ENCODE data around the gene XYLT1.

- no peak for TF ChIP-seq PKNOX1 (IDR thresholded peaks at IDR 0.05)
- TF ChIP-seq FOXA1 (IDR thresholded peaks at IDR 0.05), result no peak
- no peak for TF ChIP-seq FOXM1 (IDR thresholded peaks at IDR 0.05; ENCODE audit: borderline replicate concordance)
- no peak for TF ChIP-seq SUZ12 (IDR thresholded peaks at IDR 0.05)
- no peak for TF ChIP-seq L3MBTL2 (conservative IDR thresholded peaks at IDR 0.05)
- no peak for TF ChIP-seq CTBP1 (IDR thresholded peaks at IDR 0.05; ENCODE audit: borderline replicate concordance)
- no peak for TF ChIP-seq TARDBP (IDR thresholded peaks at IDR 0.05)
- no peak for TF ChIP-seq ARNT (IDR thresholded peaks at IDR 0.05)
- TF ChIP-seq ELF4 (IDR thresholded peaks at IDR 0.05), result no peak
Measured at GRCh38 chr16:17219991-17220390, 250.8 kb downstream of the XYLT1 start.
